Measurements from ENCODE around the gene PPP1R18.
A peak's percentile ranks its signal among the peaks of the same experiment; 100 is the strongest.
"Not testable (repeated sequence)": the region's sequence is repeated elsewhere in the genome, so short reads cannot be mapped to it uniquely, and the experiment has no call there.

The PPP1R18 gene

GRCh38 chr6:30666300-30666699, 20.1 kb downstream of the PPP1R18 start:
- not testable (repeated sequence) for DNase-seq (ENCODE audit: low spot score)

- DNase-seq (ENCODE audit: low spot score), result no peak
Measured at GRCh38 chr6:30664994-30665767, 21.3 kb downstream of the PPP1R18 start.

- DNase-seq (ENCODE audit: low spot score), result not testable (repeated sequence)
Measured at GRCh38 chr6:30657922-30658321, 28.5 kb downstream of the PPP1R18 start.

- no peak for DNase-seq (ENCODE audit: low spot score)
Measured at GRCh38 chr6:30657454-30657853, 29.0 kb downstream of the PPP1R18 start.

- no peak for DNase-seq (ENCODE audit: low spot score)
Measured at GRCh38 chr6:30656513-30656912, 29.9 kb downstream of the PPP1R18 start.

- no peak for DNase-seq (ENCODE audit: low spot score)
Measured at GRCh38 chr6:30655743-30656094, 30.7 kb downstream of the PPP1R18 start.

- no peak for DNase-seq (ENCODE audit: low spot score)
Measured at GRCh38 chr6:30654798-30655742, 31.4 kb downstream of the PPP1R18 start.

- DNase-seq (ENCODE audit: low spot score), result no peak
Measured at GRCh38 chr6:30651143-30651542, 35.3 kb downstream of the PPP1R18 start.

GRCh38 chr6:30647242-30648116, 39.0 kb downstream of the PPP1R18 start:
- peak; percentile 85 for DNase-seq (ENCODE audit: low spot score)

- DNase-seq (ENCODE audit: low spot score), result peak; percentile 94
Measured at GRCh38 chr6:30646450-30647241, 39.8 kb downstream of the PPP1R18 start, which contains the start of gene C6orf136. Gene C6orf136 (plus strand): TSS chr6:30647133. CDS start chr6:30647232, 99 bp downstream.

- DNase-seq (ENCODE audit: low spot score), result no peak
Measured at GRCh38 chr6:30645989-30646388, 40.5 kb downstream of the PPP1R18 start.

- DNase-seq (ENCODE audit: low spot score), result no peak
Measured at GRCh38 chr6:30644769-30645168, 41.7 kb downstream of the PPP1R18 start.

- no peak for DNase-seq (ENCODE audit: low spot score)
Measured at GRCh38 chr6:30643656-30644055, 42.8 kb downstream of the PPP1R18 start.

GRCh38 chr6:30641048-30641447, 45.4 kb downstream of the PPP1R18 start:
- no peak for DNase-seq (ENCODE audit: low spot score)

- DNase-seq (ENCODE audit: low spot score), result no peak
Measured at GRCh38 chr6:30640481-30640880, 46.0 kb downstream of the PPP1R18 start.

- DNase-seq (ENCODE audit: low spot score), result no peak
Measured at GRCh38 chr6:30635834-30636233, 50.6 kb downstream of the PPP1R18 start.

GRCh38 chr6:30626484-30627366, 59.7 kb downstream of the PPP1R18 start, which contains the start of gene ATAT1:
Gene ATAT1 (plus strand): TSS chr6:30626874.
- DNase-seq (ENCODE audit: low spot score), result peak; percentile 88

Measured in ecto neural progenitor cell (in vitro differentiated cells).